Stimulated activated CD8-positive, alpha-beta memory T cell treated with anti-CD3 and anti-CD28 coated beads, Interleukin-4, amount 100 ng/mL, for 24 hours (primary cell): ENCODE measurements around the gene ERP44.

Experiments used
- DNase-seq: peaks from one replicate; pipeline ENCODE4 v3.0.0-alpha.2; 2020; ENCODE audit warnings: low read depth

Gene ERP44

GRCh38 chr9:99936947-99937587 is 161.7 kb downstream of the ERP44 start:
- DNase-seq, result no peak

- DNase-seq, result no peak
These were observed 167.5 kb downstream of the ERP44 start for GRCh38 chr9:99931155-99931840.

- DNase-seq, result no peak
These were observed 169.1 kb downstream of the ERP44 start for GRCh38 chr9:99929652-99930051.
